Heart right ventricle (tissue), 16 donors: Measurements from ENCODE around the gene DEPP1. TPM values are rescaled to one million over a fixed set of nuclear protein-coding genes. Genes with fewer than 3 reads are reported as not detected.
A peak's percentile ranks its signal among the peaks of the same experiment; 100 is the strongest.

Source experiments
- ATAC-seq, 8 donors: fragments of 200-7000 bp; cut with Tn5 transposase; one replicate each; pipeline ENCODE4 v1.9.1; 2020; ENCODE audit warnings: mild to moderate bottlenecking in 8 of 8, moderate library complexity in 8 of 8, moderate number of reproducible peaks in 1 of 8
- DNase-seq, 2 donors: peaks; one replicate each; pipeline ENCODE4 v3.0.0-alpha.2; 2020
- H3K27ac ChIP-seq, 10 donors: fragments of 200-600 bp; sonication (generic) in 2 of 10; one replicate each; pipeline versions ENCODE4 v1.5.0 to v1.8.0; 2020 to 2022; ENCODE audit warnings: mild to moderate bottlenecking in 3 of 10
- H3K27me3 ChIP-seq, 7 donors: fragments of 200-600 bp; one replicate each; pipeline ENCODE4 v1.8.0; 2021 to 2022; ENCODE audit warnings: mild to moderate bottlenecking in 2 of 7
- H3K36me3 ChIP-seq, 9 donors: fragments of 200-600 bp; sonication (generic) in 1 of 9; one replicate each; pipeline versions ENCODE4 v1.5.0 to v1.8.0; 2020 to 2022; ENCODE audit warnings: mild to moderate bottlenecking in 2 of 9
- H3K4me1 ChIP-seq, 9 donors: fragments of 200-600 bp; sonication (generic) in 1 of 9; one replicate each; pipeline versions ENCODE4 v1.5.0 to v1.8.0; 2020 to 2022; ENCODE audit warnings: mild to moderate bottlenecking in 4 of 9
- H3K4me3 ChIP-seq, 10 donors: fragments of 200-600 bp; sonication (generic) in 2 of 10; one replicate each; pipeline versions ENCODE4 v1.5.0 to v1.8.0; 2020 to 2022; ENCODE audit warnings: mild to moderate bottlenecking in 7 of 10, moderate library complexity in 2 of 10
- H3K9me3 ChIP-seq, 11 donors: fragments of 200-600 bp in 10 of 11; sonication (generic) in 2 of 11; one replicate each; pipeline versions ENCODE4 v1.5.0 to v1.8.0; 2013 to 2022; ENCODE audit warnings: mild to moderate bottlenecking in 2 of 11, control low read depth in 1 of 11, moderate library complexity in 1 of 11
- WGBS, 2 donors: extraction: QIAGEN DNeasy Blood & Tissue Kit; methylation state at CpG; one replicate each; pipeline ENCODE4 v1.1.7; 2013; ENCODE audit warnings: inconsistent platforms in 1 of 2; 5-methylcytosine and 5-hydroxymethylcytosine counted together
- intact Hi-C, 10 donors: fragments of 100-400 bp; cut with DNase I; formaldehyde crosslinking; loops; one replicate each; pipeline versions ENCODE4 v1.11.1 to v1.14.2; 2022
- polyA plus RNA-seq, 2 donors: library from polyadenylated mRNA; stranded (reverse); fragments of 200-250 nt; gene quantifications; one replicate each; pipeline ENCODE4 v1.2.3, GENCODE V29; 2013
- total RNA-seq, 10 donors: library from RNA; stranded (reverse); fragmentation: NEBNext Ultra II Directional in 3 of 10; extraction: Animal tissue kit (Norgen Biotek cat#: 25700) in 3 of 10; gene quantifications; one replicate each; pipeline versions ENCODE4 v1.2.1 to v1.2.4, GENCODE V29; 2021 to 2023
- TF ChIP-seq, protein P1 (sequence below), 9 donors: fragments of 200-600 bp; sonication (generic) in 2 of 9; IDR thresholded peaks; one replicate each; pipeline versions ENCODE4 v1.5.0 to v1.8.0; 2021 to 2022; ENCODE audit warnings: antibody characterized with exemption in 9 of 9, mild to moderate bottlenecking in 5 of 9, moderate library complexity in 1 of 9
- donor health status: Arrhythmogenic right ventricular cardiomyopathy.
- donor health status: ischemic (EF 13 %, LVEDD 7.1; RV severe dilation, severe dysfunction).
- donor health status: healthy with polysubstance abuse.
- donor health status: DM: no; HTN: yes; CAD: no.
- donor health status: DM: no; HTN: no; CAD: no.
- donor health status: ischemic (EF 25% LVEDD 6.9; RV normal size, moderate dysfunction).
- donor health status: ischemic (EF 25% LVEDD 5.7; RV mildly dilated, moderate dysfunction).
- donor health status: healthy.
- donor health status: DM: yes; HTN: yes; CAD: no.
- donor health status: Ischemic cardiomyopathy.
- donor health status: ischemic (EF 35%, LVEDD 5.7; RV mildly dilated, moderate dysfunction).
- donor health status: nonischemic (EF 11% LVEDD 7.7; RV severe dilation, severe dysfunction).
- donor health status: DM: yes; HTN: yes; CAD: no.
- donor health status: PGD.
- donor health status: ischemic (EF 29% LVEDD 5.4; RV normal size, mild dysfunction).
- donor health status: nonischemic (EF 23%, LVEDD 6.1; RV moderate dilation, normal function).

The DEPP1 gene
- total and polyA plus RNA-seq, 12 donors: 10.0 to 172 (median 25.1) TPM

DNA sequence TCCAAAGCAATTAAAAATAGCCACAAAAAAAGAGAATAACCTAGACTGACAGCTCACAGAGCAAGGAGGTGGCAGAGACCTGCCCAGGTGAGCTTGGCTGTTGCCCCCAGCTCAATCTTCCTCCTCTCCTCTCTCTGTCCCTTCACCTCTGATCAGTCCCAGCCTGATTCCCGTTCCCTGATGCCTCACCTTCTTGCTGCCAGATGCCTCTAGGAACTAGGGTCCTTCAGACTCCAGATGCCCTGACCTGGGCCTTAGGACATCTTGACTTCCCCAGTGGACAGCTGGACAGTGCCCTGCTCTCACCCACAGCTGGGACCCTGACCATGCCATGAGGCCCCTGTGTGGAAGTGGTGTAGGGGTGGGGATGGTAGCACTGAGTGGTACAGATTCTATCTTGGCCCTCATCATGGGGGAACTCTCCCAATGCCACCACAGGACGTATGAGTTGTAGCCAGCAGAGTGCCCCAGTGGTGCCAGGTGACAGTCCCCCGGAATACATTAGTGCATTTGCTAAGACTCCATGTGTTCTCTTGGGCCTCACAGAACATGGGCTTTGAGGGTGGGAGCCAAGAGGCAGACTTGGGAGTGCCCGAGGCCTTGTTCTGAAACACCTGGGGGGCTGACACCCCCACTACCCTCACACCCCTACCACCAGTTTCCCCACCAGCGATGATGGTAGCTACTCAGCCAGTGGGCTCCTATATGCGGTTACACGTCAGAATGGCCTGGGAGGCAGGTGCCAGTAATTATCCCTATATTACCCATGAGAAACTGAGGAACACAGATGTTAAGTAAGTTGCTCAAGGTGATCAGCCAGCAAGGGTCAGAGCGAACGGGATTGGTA lies 2.0 kb downstream of the DEPP1 start:
- peak overlapping the region; percentile 83 to 97 (median 92) for H3K27ac ChIP-seq
- H3K4me3 ChIP-seq: peak overlapping the region; percentile 39 to 87 (median 74)
- TF ChIP-seq, protein P1, sequence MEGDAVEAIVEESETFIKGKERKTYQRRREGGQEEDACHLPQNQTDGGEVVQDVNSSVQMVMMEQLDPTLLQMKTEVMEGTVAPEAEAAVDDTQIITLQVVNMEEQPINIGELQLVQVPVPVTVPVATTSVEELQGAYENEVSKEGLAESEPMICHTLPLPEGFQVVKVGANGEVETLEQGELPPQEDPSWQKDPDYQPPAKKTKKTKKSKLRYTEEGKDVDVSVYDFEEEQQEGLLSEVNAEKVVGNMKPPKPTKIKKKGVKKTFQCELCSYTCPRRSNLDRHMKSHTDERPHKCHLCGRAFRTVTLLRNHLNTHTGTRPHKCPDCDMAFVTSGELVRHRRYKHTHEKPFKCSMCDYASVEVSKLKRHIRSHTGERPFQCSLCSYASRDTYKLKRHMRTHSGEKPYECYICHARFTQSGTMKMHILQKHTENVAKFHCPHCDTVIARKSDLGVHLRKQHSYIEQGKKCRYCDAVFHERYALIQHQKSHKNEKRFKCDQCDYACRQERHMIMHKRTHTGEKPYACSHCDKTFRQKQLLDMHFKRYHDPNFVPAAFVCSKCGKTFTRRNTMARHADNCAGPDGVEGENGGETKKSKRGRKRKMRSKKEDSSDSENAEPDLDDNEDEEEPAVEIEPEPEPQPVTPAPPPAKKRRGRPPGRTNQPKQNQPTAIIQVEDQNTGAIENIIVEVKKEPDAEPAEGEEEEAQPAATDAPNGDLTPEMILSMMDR (IDR thresholded peaks at IDR 0.05): no peak
- WGBS, 2 donors: 42 to 53% methylated on average over 9 of the region's 9 CpGs
- DNase-seq: no peak
- intact Hi-C loops: loop anchor here in 2 of 10 donors (5.0 to 10.0 kb wide), 2 partner anchors 44 to 102 kb away; no protein-coding TSS in a partner anchor
- H3K9me3 ChIP-seq: no peaks in the 10 kb centered on the region
- peaks cover 51 to 98% (median 84%) of the 10 kb centered on the region in 9 donors for H3K4me1 ChIP-seq
- H3K27me3 ChIP-seq: no peaks in the 10 kb centered on the region
- H3K36me3 ChIP-seq: peaks cover 0 to 46% (median 18%) of the 10 kb centered on the region in 9 donors
- ATAC-seq: no peak

DNA sequence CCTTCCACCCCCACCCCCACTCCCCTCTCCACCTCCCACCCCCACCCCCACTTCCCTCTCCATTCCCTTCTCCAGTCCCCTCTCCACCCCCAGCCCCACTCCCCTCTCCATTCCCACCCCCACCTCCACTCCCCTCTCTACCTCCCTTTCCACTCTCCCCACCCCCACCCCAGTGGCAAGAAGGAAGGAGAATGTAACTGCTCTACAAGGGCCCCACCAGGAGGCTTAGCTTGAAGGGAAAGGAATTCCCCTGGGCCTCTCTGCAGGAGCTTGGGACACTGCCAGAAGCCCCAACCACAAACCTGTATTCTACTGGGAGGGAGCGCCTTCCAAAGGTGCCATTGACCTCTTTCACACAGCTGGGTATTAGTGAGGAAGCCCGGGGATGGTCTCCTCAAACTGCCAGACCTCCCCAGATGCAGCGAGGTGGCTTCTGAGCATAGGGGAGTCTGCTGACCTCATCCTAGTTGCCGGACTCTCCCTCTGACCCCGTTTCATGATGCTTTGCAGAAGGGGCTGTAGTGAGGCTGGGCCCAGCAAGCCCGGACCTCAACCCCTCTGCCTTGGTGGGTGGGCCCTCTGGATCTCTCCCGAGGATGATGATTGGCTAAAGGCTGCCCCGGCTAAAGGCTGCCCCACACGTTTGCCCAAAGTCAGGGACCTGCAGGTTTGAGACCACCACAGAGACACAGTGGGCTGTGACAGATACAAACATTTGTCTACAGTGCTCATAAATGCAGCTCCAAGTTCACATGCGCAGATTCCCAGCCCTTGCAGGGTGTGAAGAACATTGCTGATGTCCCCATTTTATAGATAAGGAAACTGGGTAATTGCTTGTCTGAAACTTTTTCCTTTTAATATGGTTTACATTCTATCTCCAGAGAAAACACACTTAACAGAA lies 2.9 kb downstream of the DEPP1 start:
- H3K36me3 ChIP-seq: peaks cover 0 to 55% (median 21%) of the 10 kb centered on the region in 9 donors
- DNase-seq: no peak
- 22 to 23% methylated on average over 10 of the region's 10 CpGs for WGBS, 2 donors
- ATAC-seq: peak in 1 of 8 donors; percentile 5
- intact Hi-C loops: loop anchor here in 7 of 10 donors (1.0 to 10.0 kb wide), 6 partner anchors 15 to 101 kb away; no protein-coding TSS in a partner anchor
- H3K27ac ChIP-seq: peak overlapping the region; percentile 83 to 97 (median 92)
- peaks cover 43 to 90% (median 75%) of the 10 kb centered on the region in 9 donors for H3K4me1 ChIP-seq
- peak overlapping the region in 9 of 10 donors; percentile 65 to 87 (median 75) for H3K4me3 ChIP-seq
- H3K9me3 ChIP-seq: no peaks in the 10 kb centered on the region
- TF ChIP-seq, protein P1 (IDR thresholded peaks at IDR 0.05): no peak
- H3K27me3 ChIP-seq: no peaks in the 10 kb centered on the region

DNA sequence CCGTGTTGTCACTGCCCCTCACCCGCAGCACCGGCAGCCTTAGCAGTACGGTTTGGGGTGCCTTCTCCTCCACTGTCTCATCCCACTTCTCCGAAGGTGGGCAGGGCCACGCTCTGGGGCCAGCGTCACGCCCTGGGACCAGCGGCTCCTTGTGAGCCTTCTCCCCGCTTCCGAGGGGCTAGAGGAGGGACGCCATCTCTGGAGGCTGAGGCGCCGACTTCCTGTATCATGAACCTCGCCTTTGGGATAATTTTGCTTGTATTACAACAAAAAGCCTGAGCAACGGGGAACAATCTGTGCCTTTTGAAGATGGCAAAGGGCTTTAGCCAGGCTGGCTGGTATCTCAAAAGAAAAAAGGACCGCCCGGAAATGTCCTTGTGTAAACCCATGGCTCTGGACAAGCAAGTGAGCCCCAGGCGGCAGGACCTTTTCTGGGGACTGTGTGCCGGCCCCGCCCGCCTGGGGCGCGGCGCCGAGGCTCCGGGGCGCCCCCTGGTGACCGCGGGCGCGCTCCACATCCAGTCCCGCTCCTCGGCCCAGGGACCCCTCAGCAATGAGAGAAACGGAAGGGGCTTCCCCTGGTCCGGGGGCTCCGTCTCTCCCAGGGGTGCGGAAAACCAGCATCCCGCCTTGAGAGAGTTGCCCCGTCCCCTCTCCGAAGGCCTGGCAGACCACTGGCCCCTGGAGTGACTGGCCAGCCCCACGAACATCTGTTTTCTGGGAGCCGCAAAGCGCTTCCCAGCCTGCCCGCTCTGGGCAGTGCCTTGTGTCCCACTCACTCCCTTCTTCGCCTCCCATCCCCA lies 3.8 kb downstream of the DEPP1 start:
- intact Hi-C loops: loop anchor here (1.0 to 10.0 kb wide), 7 partner anchors 14 to 100 kb away; no protein-coding TSS in a partner anchor
- Histone ChIP-seq H3K4me1 (peaks cover 35 to 87% (median 70%) of the 10 kb centered on the region in 9 donors), H3K4me3 (peak overlapping the region in 8 of 10 donors; percentile 16 to 87 (median 74)), H3K36me3 (peaks cover 0 to 64% (median 21%) of the 10 kb centered on the region in 9 donors), H3K9me3 (no peaks in the 10 kb centered on the region), H3K27ac (peak overlapping the region; percentile 42 to 97 (median 91)), H3K27me3 (no peaks in the 10 kb centered on the region)
- DNase-seq (peak; percentile 69 to 76), ATAC-seq (peak; percentile 65 to 80 (median 76))
- TF ChIP-seq, protein P1 (IDR thresholded peaks at IDR 0.05): peak; percentile 95 to 100 (median 98)
- 8 to 10% methylated on average over 46 of the region's 46 CpGs for WGBS, 2 donors
